ENCODE results near the gene TCEAL5. TPM values are rescaled to one million over a fixed set of nuclear protein-coding genes. Genes with fewer than 3 reads are reported as not detected.

The TCEAL5 gene, protein sequence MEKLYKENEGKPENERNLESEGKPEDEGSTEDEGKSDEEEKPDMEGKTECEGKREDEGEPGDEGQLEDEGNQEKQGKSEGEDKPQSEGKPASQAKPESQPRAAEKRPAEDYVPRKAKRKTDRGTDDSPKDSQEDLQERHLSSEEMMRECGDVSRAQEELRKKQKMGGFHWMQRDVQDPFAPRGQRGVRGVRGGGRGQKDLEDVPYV
- total RNA-seq (2021; fragmentation: NEBNext Ultra II Directional; extraction: Animal tissue kit (Norgen Biotek cat#: 25700)) = 6.6 and 7.2 TPM in 2 replicates
- 0.13 and 0.17 TPM in 2 replicates for polyA plus RNA-seq (2011; rRNA removed)
- 0.45 TPM for polyA plus RNA-seq (2011; cell fraction: cytosol; rRNA removed)
- polyA plus RNA-seq (2011; cell fraction: nucleus; rRNA removed) = 0.10 TPM
- polyA plus RNA-seq (2012, experiment 1 of 2) = 0.74 to 2.0 TPM (median 1.2 TPM) in 4 replicates
- polyA plus RNA-seq (2012, experiment 2 of 2) = not detected
- 1.6 TPM for polyA plus RNA-seq (2013, experiment 1 of 2)
- 1.4 TPM for polyA plus RNA-seq (2013, experiment 2 of 2)
- not detected in 2 replicates for polyA minus RNA-seq (2011; rRNA and poly(A)+ RNA removed)
- polyA minus RNA-seq (2011; cell fraction: cytosol; rRNA and poly(A)+ RNA removed) = not detected
- not detected for polyA minus RNA-seq (2011; cell fraction: nucleus; rRNA and poly(A)+ RNA removed)
- long read RNA-seq, experiment 1, partial matches to known transcripts = 1 of 3 reads
- long read RNA-seq, experiment 1, other reads (novel, unspliced or antisense) = 2 of 3 reads
- long read RNA-seq, experiment 2, transcript TCEAL5-201 (3 exons, 1,168 nt) = major isoform, 23 of 37 reads
- long read RNA-seq, experiment 2, partial matches to known transcripts = 3 of 37 reads
- long read RNA-seq, experiment 2, other reads (novel, unspliced or antisense) = 11 of 37 reads

- Histone ChIP-seq H3K27ac (ENCODE audit: low read depth, low read length) (no peak within 1 kb of the TSS), H3K4me3 (ENCODE audit: extremely low read depth in 1 of 4, insufficient read depth in 2 of 4, low read depth in 3 of 4, low read length in 4 of 4) (peak within 1 kb of the TSS in 2 of 4 experiments; percentile 22 to 32; a peak in 3 of 8 replicates)
- POLR2A ChIA-PET (ENCODE audit: partially characterized antibody) = interaction anchor here (0.9 to 1.7 kb wide), 2 partner anchors 9 to 23 kb away, joined by 3 read pairs; no protein-coding TSS in a partner anchor
Measured at GRCh38 chrX:103276581-103277002, at the start of gene TCEAL5. Gene TCEAL5 (minus strand): TSS chrX:103276750. CDS start chrX:103274563, 2,187 bp downstream.

More at GRCh38 chrX:103276581-103277002, at the start of gene TCEAL5:
- no peaks in the 10 kb centered on the region for H3K79me1 ChIP-seq (ENCODE audit: low read depth, low read length)
- H3K56ac ChIP-seq (replicated peaks; ENCODE audit: insufficient read length, low read depth, low read length) = no peak within 1 kb of the TSS
- WGBS, 2 experiments (ENCODE audit: extremely low coverage in 1 of 2, insufficient coverage in 1 of 2, insufficient read length in 1 of 2, insufficient replicate concordance in 2 of 2, low coverage in 1 of 2, low lambda C conversion rate in 2 of 2, missing lambda C conversion rate in 1 of 2) = 76% methylated on average over 13 of the region's 17 CpGs; no CpG with 5 or more reads in 1 of the 2 experiments
- H3K23ac ChIP-seq (ENCODE audit: insufficient read length) = no peak within 1 kb of the TSS
- no peak for TF ChIP-seq CTBP2 (IDR thresholded peaks at IDR 0.05; ENCODE audit: borderline replicate concordance, insufficient read depth, insufficient read length, low read length)
- TF ChIP-seq SRF (IDR thresholded peaks at IDR 0.05; ENCODE audit: low read depth, low read length) = no peak
- TF ChIP-seq TBP (IDR thresholded peaks at IDR 0.05; ENCODE audit: low read depth, low read length) = no peak
- TF ChIP-seq ZNF274 (IDR thresholded peaks at IDR 0.05; ENCODE audit: borderline replicate concordance, extremely low read depth, low read length) = no peak
- no peak for TF ChIP-seq HDAC6 (IDR thresholded peaks at IDR 0.05; ENCODE audit: low read depth, low read length)
- TF ChIP-seq CBX5 (IDR thresholded peaks at IDR 0.05; ENCODE audit: low read depth, low read length) = no peak
- TF ChIP-seq BRCA1 (IDR thresholded peaks at IDR 0.05; ENCODE audit: low read depth, low read length) = no peak
- no peak for TF ChIP-seq SIRT6 (IDR thresholded peaks at IDR 0.05; ENCODE audit: low read length)
- peaks cover 3% of the 10 kb centered on the region; the same call in 1 of the 2 replicates for H3K23me2 ChIP-seq (ENCODE audit: low read depth, low read length)
- DNase-seq (ENCODE audit: low read depth in 1 of 2, low spot score in 2 of 2) (peak in 1 of 2 experiments; percentile 46), FAIRE-seq (no peak)
- no peak within 1 kb of the TSS for H2AK5ac ChIP-seq (ENCODE audit: low read depth, low read length)
- H4K5ac ChIP-seq (ENCODE audit: insufficient read length, low read depth, low read length) = no peak within 1 kb of the TSS
- H2BK12ac ChIP-seq (ENCODE audit: low read depth, low read length) = no peak within 1 kb of the TSS
- no peak within 1 kb of the TSS for H3K4ac ChIP-seq (replicated peaks; ENCODE audit: insufficient read length, low read depth, low read length)
- H3K4me1 ChIP-seq (replicated peaks in 1 of 4; ENCODE audit: control insufficient read depth in 3 of 4, insufficient read depth in 4 of 4, low read length in 3 of 4) = no peaks in the 10 kb centered on the region
- no peak within 1 kb of the TSS for H3K14ac ChIP-seq (ENCODE audit: insufficient read length)
- H3K27me3 ChIP-seq (replicated peaks in 1 of 4; ENCODE audit: control insufficient read depth in 3 of 4, extremely low read depth in 1 of 4, insufficient read depth in 3 of 4, low read length in 3 of 4) = no peaks in the 10 kb centered on the region; a peak in 1 of 7 replicates
- H2BK120ac ChIP-seq (replicated peaks; ENCODE audit: low read depth, low read length) = no peak within 1 kb of the TSS
- no peaks in the 10 kb centered on the region for H3K36me3 ChIP-seq (ENCODE audit: control insufficient read depth in 2 of 4, insufficient read depth in 4 of 4, low read length in 3 of 4)
- H3K18ac ChIP-seq (ENCODE audit: extremely low read depth, low read length) = no peak within 1 kb of the TSS; the same call in 1 of the 2 replicates
- no peak within 1 kb of the TSS for H4K91ac ChIP-seq (replicated peaks; ENCODE audit: insufficient read length, low read length)
- H4K8ac ChIP-seq (ENCODE audit: extremely low read depth, insufficient read depth, low read length) = no peak within 1 kb of the TSS
- no peak within 1 kb of the TSS for H2AFZ ChIP-seq (ENCODE audit: low read length)
- no peak within 1 kb of the TSS for H2BK15ac ChIP-seq (ENCODE audit: low read length)
- H3K79me2 ChIP-seq (ENCODE audit: control insufficient read depth in 1 of 2, insufficient read depth in 2 of 2, low read length in 2 of 2) = no peaks in the 10 kb centered on the region
- H4K20me1 ChIP-seq (replicated peaks in 1 of 2; ENCODE audit: control insufficient read depth in 1 of 2, insufficient read depth in 2 of 2, low read length in 2 of 2) = no peaks in the 10 kb centered on the region
- H2BK20ac ChIP-seq (ENCODE audit: low read length) = no peak within 1 kb of the TSS
- H3K4me2 ChIP-seq (ENCODE audit: insufficient read depth in 1 of 2, low read depth in 2 of 2, low read length in 2 of 2) = peak within 1 kb of the TSS; percentile 28 to 66
- no peaks in the 10 kb centered on the region for H3K9me3 ChIP-seq (ENCODE audit: insufficient read depth in 2 of 2, low read depth in 1 of 2, low read length in 1 of 2)
- no peak within 1 kb of the TSS for H2BK5ac ChIP-seq (ENCODE audit: low read depth, low read length)
- no peak within 1 kb of the TSS for H3K9ac ChIP-seq (replicated peaks in 1 of 4; ENCODE audit: extremely low read depth in 1 of 4, low read depth in 3 of 4, low read length in 3 of 4)
- CTCF ChIA-PET (ENCODE audit: partially characterized antibody) = interaction anchor here (1.9 kb wide), 1 partner anchor 8 kb away, joined by 6 read pairs; no protein-coding TSS in a partner anchor
